GM12873 (cell line): ENCODE results near the gene SCUBE2.

ENCODE experiments used
- CTCF ChIP-seq: IDR thresholded peaks from 2 replicates; pipeline ENCODE4 v1.5.1; 2012; ENCODE audit warnings: low read depth, mild to moderate bottlenecking, moderate library complexity, low read length, control low read depth; ENCODE audit not compliant: insufficient read depth; ENCODE audit errors: missing control alignments

SCUBE2 gene

GRCh38 chr11:8998017-8998416 lies 93.4 kb downstream of the SCUBE2 start:
- no peak for TF ChIP-seq CTCF

GRCh38 chr11:8997451-8997850 lies 93.9 kb downstream of the SCUBE2 start:
- no peak for TF ChIP-seq CTCF

GRCh38 chr11:8989453-8989852 lies 101.9 kb downstream of the SCUBE2 start:
- TF ChIP-seq CTCF = no peak

GRCh38 chr11:8988329-8989234 lies 102.8 kb downstream of the SCUBE2 start:
- no peak for TF ChIP-seq CTCF

GRCh38 chr11:8987446-8987845 lies 104.0 kb downstream of the SCUBE2 start:
- TF ChIP-seq CTCF = no peak

GRCh38 chr11:8985462-8985861 lies 105.9 kb downstream of the SCUBE2 start:
- no peak for TF ChIP-seq CTCF

- TF ChIP-seq CTCF = no peak
Measured at GRCh38 chr11:8983552-8983951, 107.8 kb downstream of the SCUBE2 start.
